B cell (primary cell): ENCODE results near the gene HOXA9.

Experiments used
- EZH2 ChIP-seq: IDR thresholded peaks from 2 replicates; pipeline ENCODE4 v1.6.1; 2012; ENCODE audit warnings: borderline replicate concordance, low read depth, mild to moderate bottlenecking, moderate library complexity, low read length; ENCODE audit not compliant: insufficient read depth, poor library complexity, severe bottlenecking
- TF ChIP-seq, protein P1 (sequence below): fragments of 200-600 bp; IDR thresholded peaks from one replicate; pipeline ENCODE4 v1.8.0; 2022; ENCODE audit warnings: antibody characterized with exemption, mild to moderate bottlenecking

DNA sequence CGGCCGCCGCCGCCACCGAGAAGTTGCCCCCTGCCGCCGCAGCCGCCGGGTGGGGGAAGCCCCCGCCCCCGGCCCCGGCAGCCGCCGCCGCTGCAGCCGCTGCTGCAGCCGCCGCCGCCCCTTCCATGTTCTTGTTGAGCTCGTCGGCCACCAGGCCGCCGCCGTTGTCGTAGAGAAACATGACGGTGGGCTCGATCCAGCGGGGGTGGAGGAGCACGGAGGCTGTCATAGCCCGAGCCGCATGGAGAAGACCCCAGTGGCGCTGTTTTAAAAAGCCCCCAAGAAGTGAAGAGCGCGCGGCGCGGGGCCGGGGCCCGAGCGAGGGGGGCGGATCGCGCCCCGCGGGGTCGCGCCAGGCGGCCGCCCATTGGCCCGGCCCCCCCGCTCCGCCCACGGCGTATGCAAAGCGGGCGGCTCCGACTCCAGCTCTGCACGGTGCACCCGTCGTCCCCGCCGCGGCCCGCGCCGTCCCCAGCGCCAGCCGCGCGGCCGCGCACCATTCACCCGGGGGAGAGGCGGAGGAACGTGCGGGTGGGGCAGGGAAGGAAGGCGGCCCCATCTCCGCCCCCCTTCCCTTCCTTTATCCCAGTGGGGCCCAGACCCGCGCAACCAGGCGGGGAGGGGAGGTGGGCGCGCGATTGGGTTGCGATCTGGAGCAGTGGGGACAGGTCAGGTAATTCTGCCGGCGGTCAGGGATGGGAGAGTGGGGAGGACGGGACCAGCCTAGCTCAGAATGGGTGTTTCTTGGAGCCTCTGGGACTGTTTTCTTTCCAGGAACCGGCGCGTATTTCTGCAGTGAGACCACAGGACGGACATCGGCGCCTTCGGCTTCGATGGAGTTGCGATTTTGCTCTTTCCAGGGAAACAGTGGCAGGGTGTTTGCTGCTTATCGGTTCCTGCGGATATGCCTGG lies 34.8 kb upstream of the HOXA9 start, which contains the start of gene HOXA13:
- TF ChIP-seq, protein P1, sequence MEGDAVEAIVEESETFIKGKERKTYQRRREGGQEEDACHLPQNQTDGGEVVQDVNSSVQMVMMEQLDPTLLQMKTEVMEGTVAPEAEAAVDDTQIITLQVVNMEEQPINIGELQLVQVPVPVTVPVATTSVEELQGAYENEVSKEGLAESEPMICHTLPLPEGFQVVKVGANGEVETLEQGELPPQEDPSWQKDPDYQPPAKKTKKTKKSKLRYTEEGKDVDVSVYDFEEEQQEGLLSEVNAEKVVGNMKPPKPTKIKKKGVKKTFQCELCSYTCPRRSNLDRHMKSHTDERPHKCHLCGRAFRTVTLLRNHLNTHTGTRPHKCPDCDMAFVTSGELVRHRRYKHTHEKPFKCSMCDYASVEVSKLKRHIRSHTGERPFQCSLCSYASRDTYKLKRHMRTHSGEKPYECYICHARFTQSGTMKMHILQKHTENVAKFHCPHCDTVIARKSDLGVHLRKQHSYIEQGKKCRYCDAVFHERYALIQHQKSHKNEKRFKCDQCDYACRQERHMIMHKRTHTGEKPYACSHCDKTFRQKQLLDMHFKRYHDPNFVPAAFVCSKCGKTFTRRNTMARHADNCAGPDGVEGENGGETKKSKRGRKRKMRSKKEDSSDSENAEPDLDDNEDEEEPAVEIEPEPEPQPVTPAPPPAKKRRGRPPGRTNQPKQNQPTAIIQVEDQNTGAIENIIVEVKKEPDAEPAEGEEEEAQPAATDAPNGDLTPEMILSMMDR: no peak
- peak; percentile 99 for TF ChIP-seq EZH2
